ENCODE measurements around the gene HIKESHI. TPM values are rescaled to one million over a fixed set of nuclear protein-coding genes. Genes with fewer than 3 reads are reported as not detected.

The HIKESHI gene
- total and polyA plus RNA-seq, 2 of the 8 experiments (the other 6 are each of a cell fraction or from before 2014, with no cell fraction given) = 65.4 to 90.2 TPM

DNA sequence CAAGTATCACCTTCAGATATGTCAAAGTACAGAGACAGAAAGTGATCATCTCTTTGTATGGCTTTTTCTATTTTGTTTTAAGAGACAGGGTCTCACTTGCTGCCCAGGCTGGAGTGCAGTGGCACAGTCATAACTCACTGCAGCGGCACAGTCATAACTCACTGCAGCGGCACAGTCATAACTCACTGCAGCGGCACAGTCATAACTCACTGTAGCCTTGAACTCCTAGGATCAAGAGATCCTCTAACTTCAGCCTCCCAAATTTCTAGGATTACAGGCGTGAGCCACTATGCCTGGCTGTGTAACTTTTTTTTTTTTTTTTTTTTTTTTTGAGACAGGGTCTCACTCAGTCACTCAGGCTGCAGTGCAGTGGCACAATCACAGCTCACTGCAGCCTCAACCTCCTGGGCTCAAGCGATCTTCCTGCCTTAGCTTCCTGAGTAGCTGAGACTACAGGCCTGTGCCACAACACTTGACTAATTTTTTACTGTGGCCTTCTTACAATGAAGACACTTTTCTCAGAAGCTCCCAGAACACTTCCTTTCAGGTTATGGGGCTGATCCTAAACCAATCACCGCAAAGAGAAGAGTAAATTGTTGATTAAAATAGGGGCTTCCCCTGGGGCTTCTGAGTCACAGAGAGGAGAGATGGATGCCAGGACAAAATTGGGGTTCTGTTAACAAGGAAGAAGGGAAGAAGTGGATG lies 9.0 kb upstream of the HIKESHI start:
- Histone ChIP-seq H4K5ac (ENCODE audit: insufficient read length, low read depth, low read length) (no peak overlapping the region), H4K20me1 (replicated peaks in 1 of 2; ENCODE audit: control insufficient read depth in 1 of 2, insufficient read depth in 2 of 2, low read length in 2 of 2) (no peaks in the 10 kb centered on the region), H4K8ac (ENCODE audit: extremely low read depth, insufficient read depth, low read length) (no peak overlapping the region), H3K4me3 (ENCODE audit: extremely low read depth in 1 of 4, insufficient read depth in 2 of 4, low read depth in 3 of 4, low read length in 4 of 4) (no peak overlapping the region), H3K56ac (replicated peaks; ENCODE audit: insufficient read length, low read depth, low read length) (no peak overlapping the region), H3K23ac (ENCODE audit: insufficient read length) (no peak overlapping the region), H3K27me3 (replicated peaks in 1 of 4; ENCODE audit: control insufficient read depth in 3 of 4, extremely low read depth in 1 of 4, insufficient read depth in 3 of 4, low read length in 3 of 4) (no peaks in the 10 kb centered on the region), H3K18ac (ENCODE audit: extremely low read depth, low read length) (no peak overlapping the region), H3K4me2 (ENCODE audit: insufficient read depth in 1 of 2, low read depth in 2 of 2, low read length in 2 of 2) (no peak overlapping the region), H2AFZ (ENCODE audit: low read length) (no peak overlapping the region), H3K36me3 (ENCODE audit: control insufficient read depth in 2 of 4, insufficient read depth in 4 of 4, low read length in 3 of 4) (no peaks in the 10 kb centered on the region), H3K9ac (replicated peaks in 1 of 4; ENCODE audit: extremely low read depth in 1 of 4, low read depth in 3 of 4, low read length in 3 of 4) (no peak overlapping the region), H2BK5ac (ENCODE audit: low read depth, low read length) (no peak overlapping the region), H3K27ac (ENCODE audit: low read depth, low read length) (no peak overlapping the region), H2BK120ac (replicated peaks; ENCODE audit: low read depth, low read length) (no peak overlapping the region), H3K79me2 (ENCODE audit: control insufficient read depth in 1 of 2, insufficient read depth in 2 of 2, low read length in 2 of 2) (no peaks in the 10 kb centered on the region), H3K4me1 (replicated peaks in 1 of 4; ENCODE audit: control insufficient read depth in 3 of 4, insufficient read depth in 4 of 4, low read length in 3 of 4) (peaks cover 0 to 3% (median 0%) of the 10 kb centered on the region in 4 experiments; a peak in 1 of 7 replicates), H2BK15ac (ENCODE audit: low read length) (no peak overlapping the region), H3K79me1 (ENCODE audit: low read depth, low read length) (no peaks in the 10 kb centered on the region), H4K91ac (replicated peaks; ENCODE audit: insufficient read length, low read length) (no peak overlapping the region), H3K4ac (replicated peaks; ENCODE audit: insufficient read length, low read depth, low read length) (no peak overlapping the region), H3K9me3 (ENCODE audit: insufficient read depth in 2 of 2, low read depth in 1 of 2, low read length in 1 of 2) (no peaks in the 10 kb centered on the region), H3K14ac (ENCODE audit: insufficient read length) (no peak overlapping the region), H2BK12ac (ENCODE audit: low read depth, low read length) (no peak overlapping the region), H2BK20ac (ENCODE audit: low read length) (no peak overlapping the region), H3K23me2 (ENCODE audit: low read depth, low read length) (no peaks in the 10 kb centered on the region), H2AK5ac (ENCODE audit: low read depth, low read length) (no peak overlapping the region)
- ChIA-PET POLR2A (ENCODE audit: partially characterized antibody) (interaction anchor here (1.5 to 2.0 kb wide), 2 partner anchors 48 to 438 kb away, joined by 3 to 4 read pairs; partner anchors contain the start of gene CCDC83), CTCF (ENCODE audit: partially characterized antibody) (interaction anchor here (0.6 to 2.3 kb wide), 9 partner anchors 8 to 438 kb away, joined by 3 to 20 read pairs (median 4); partner anchors contain the start of genes CCDC83 and HIKESHI)
- no peak for FAIRE-seq
- WGBS, 2 experiments (ENCODE audit: extremely low coverage in 1 of 2, insufficient coverage in 1 of 2, insufficient read length in 1 of 2, insufficient replicate concordance in 2 of 2, low coverage in 1 of 2, low lambda C conversion rate in 2 of 2, missing lambda C conversion rate in 1 of 2) = 90% methylated on average over 5 of the region's 6 CpGs; no CpG with 5 or more reads in 1 of the 2 experiments
- no peak for DNase-seq (ENCODE audit: low read depth in 1 of 2, low spot score in 2 of 2)
